ENCODE measurements around the gene SPACDR. TPM values are rescaled to one million over a fixed set of nuclear protein-coding genes. Genes with fewer than 3 reads are reported as not detected.

SPACDR gene
- total and polyA plus RNA-seq, 2 experiments from 2014 or later, result 0.42 to 0.52 TPM

GRCh38 chr7:100428199-100428966, 35.7 kb downstream of the SPACDR start, which contains the start of gene ZCWPW1:
TSS of gene ZCWPW1 (minus strand) at chr7:100428703. CDS start at chr7:100420649, 8,054 bp downstream.
- Histone ChIP-seq H3K27ac (ENCODE audit: low read depth) (peak within 1 kb of the TSS; percentile 99), H3K79me2 (replicated peaks; ENCODE audit: insufficient read depth) (peaks cover 31% of the 10 kb centered on the region), H3K4me1 (ENCODE audit: insufficient read depth) (peaks cover 21% of the 10 kb centered on the region; the same call in 1 of the 2 replicates), H3F3A (replicated peaks; ENCODE audit: low read depth) (peaks cover 17% of the 10 kb centered on the region; the same call in 1 of the 2 replicates), H4K20me1 (replicated peaks; ENCODE audit: insufficient read depth) (no peaks in the 10 kb centered on the region; the same call in 1 of the 2 replicates), H3K27me3 (ENCODE audit: insufficient read depth) (peaks cover 9% of the 10 kb centered on the region), H2AFZ (no peak within 1 kb of the TSS), H3K9me2 (ENCODE audit: insufficient read depth) (0 out of 2 replicates have a peak, but pooled peaks cover 3% of the 10 kb centered on the region), H3K4me3 (peak within 1 kb of the TSS; percentile 67), H3K36me3 (ENCODE audit: insufficient read depth) (no peaks in the 10 kb centered on the region), H3K4me2 (peak within 1 kb of the TSS; percentile 79)
- peak within 1 kb of the TSS; percentile 92 for H3K4me3 Mint-ChIP-seq
- TF ChIP-seq CTCF (conservative IDR thresholded peaks at IDR 0.05; ENCODE audit: low read depth in 2 of 2) (no peak), ZNF462 (CRISPR knock-in tag; IDR thresholded peaks at IDR 0.05) (no peak), EZH2phosphoT487 (IDR thresholded peaks at IDR 0.05; ENCODE audit: unreplicated experiment) (no peak), ZNF331 (CRISPR knock-in tag; IDR thresholded peaks at IDR 0.05; ENCODE audit: low read depth) (no peak), JUNB (IDR thresholded peaks at IDR 0.05; ENCODE audit: unreplicated experiment) (no peak), REST (IDR thresholded peaks at IDR 0.05; ENCODE audit: unreplicated experiment) (no peak), STAT1 (IDR thresholded peaks at IDR 0.05; ENCODE audit: unreplicated experiment) (no peak), ETS1 (IDR thresholded peaks at IDR 0.05) (peak; percentile 83), POLR2AphosphoS5 (IDR thresholded peaks at IDR 0.05; ENCODE audit: low read depth) (peak; percentile 100), CREB1 (CRISPR knock-in tag; IDR thresholded peaks at IDR 0.05; ENCODE audit: low read depth) (peak; percentile 50)
- peaks cover 32% of the 10 kb centered on the region for H3K27me3 Mint-ChIP-seq (ENCODE audit: insufficient read depth, low read depth, poor library complexity)
- peak within 1 kb of the TSS; percentile 99 for H3K27ac Mint-ChIP-seq
- peak; percentile 98 for DNase-seq (ENCODE audit: low spot score)
- ATAC-seq, result peak; percentile 61
- peaks cover 30% of the 10 kb centered on the region for H3K4me1 Mint-ChIP-seq
- H3K9me3 Mint-ChIP-seq, result peaks cover 20% of the 10 kb centered on the region; the same call in 2 of the 3 replicates
- H3K36me3 Mint-ChIP-seq (ENCODE audit: low read depth), result peaks cover 38% of the 10 kb centered on the region

Measured in GM23338 (cell line).